Right lobe of liver (tissue), 4 donors: ENCODE data around the gene NFIA.

Source experiments
- POLR2A ChIP-seq: fragments of 450-650 bp; IDR thresholded peaks from one replicate; pipeline ENCODE4 v1.6.1; 2017; ENCODE audit warnings: antibody characterized with exemption, mild to moderate bottlenecking
- TF ChIP-seq, protein P1 (sequence below), 4 donors: fragments of 200-600 bp in 3 of 4; fragments of 450-650 bp in 1 of 4; IDR thresholded peaks; one replicate each; pipeline versions ENCODE4 v1.5.1 to v1.8.0; 2016 to 2022; ENCODE audit warnings: antibody characterized with exemption in 4 of 4, mild to moderate bottlenecking in 2 of 4
- donor health status: DM: no; HTN: no; CAD: no.
- donor health status: DM: no; HTN: no; CAD: no.
- donor health status: DM: no; HTN: yes; CAD: no.

GRCh38 chr1:61116421-61116820 is 34.1 kb downstream of the NFIA start:
- TF ChIP-seq, protein P1, sequence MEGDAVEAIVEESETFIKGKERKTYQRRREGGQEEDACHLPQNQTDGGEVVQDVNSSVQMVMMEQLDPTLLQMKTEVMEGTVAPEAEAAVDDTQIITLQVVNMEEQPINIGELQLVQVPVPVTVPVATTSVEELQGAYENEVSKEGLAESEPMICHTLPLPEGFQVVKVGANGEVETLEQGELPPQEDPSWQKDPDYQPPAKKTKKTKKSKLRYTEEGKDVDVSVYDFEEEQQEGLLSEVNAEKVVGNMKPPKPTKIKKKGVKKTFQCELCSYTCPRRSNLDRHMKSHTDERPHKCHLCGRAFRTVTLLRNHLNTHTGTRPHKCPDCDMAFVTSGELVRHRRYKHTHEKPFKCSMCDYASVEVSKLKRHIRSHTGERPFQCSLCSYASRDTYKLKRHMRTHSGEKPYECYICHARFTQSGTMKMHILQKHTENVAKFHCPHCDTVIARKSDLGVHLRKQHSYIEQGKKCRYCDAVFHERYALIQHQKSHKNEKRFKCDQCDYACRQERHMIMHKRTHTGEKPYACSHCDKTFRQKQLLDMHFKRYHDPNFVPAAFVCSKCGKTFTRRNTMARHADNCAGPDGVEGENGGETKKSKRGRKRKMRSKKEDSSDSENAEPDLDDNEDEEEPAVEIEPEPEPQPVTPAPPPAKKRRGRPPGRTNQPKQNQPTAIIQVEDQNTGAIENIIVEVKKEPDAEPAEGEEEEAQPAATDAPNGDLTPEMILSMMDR (IDR thresholded peaks at IDR 0.05) = no peak
- no peak for TF ChIP-seq POLR2A
